ENCODE measurements around the gene CYSTM1. TPM values are rescaled to one million over a fixed set of nuclear protein-coding genes. Genes with fewer than 3 reads are reported as not detected.

Gene CYSTM1
- polyA plus RNA-seq, 1 donor from 2014 or later: 6.6 TPM

Other genes starting within 250 kb of the CYSTM1 start
- gene NRG2, start 131.9 kb upstream of the CYSTM1 start, polyA plus RNA-seq: 5.4 and 5.6 TPM in 2 replicates
- gene PURA, start 61.1 kb upstream of the CYSTM1 start, polyA plus RNA-seq: 2.2 and 2.3 TPM in 2 replicates
- gene IGIP, start 49.3 kb upstream of the CYSTM1 start, polyA plus RNA-seq: 2.9 and 4.4 TPM in 2 replicates
- gene PFDN1, start 127.9 kb downstream of the CYSTM1 start, polyA plus RNA-seq: 147 and 159 TPM in 2 replicates
- 6.7 and 9.8 TPM in 2 replicates for gene HBEGF, start 171.4 kb downstream of the CYSTM1 start, polyA plus RNA-seq
- gene SLC4A9, start 185.0 kb downstream of the CYSTM1 start, polyA plus RNA-seq: not detected in 2 replicates
- gene ANKHD1, start 226.6 kb downstream of the CYSTM1 start, polyA plus RNA-seq: 58.9 and 61.8 TPM in 2 replicates

All from neural cell (in vitro differentiated cells).